HEK293 (cell line): Measurements from ENCODE around the gene VANGL2.

Experiments used
- CTCF ChIA-PET: fragments of 350-600 bp; formaldehyde crosslinking; extraction: SDS; loops from one replicate; lab custom pipeline; 2021; ENCODE audit warnings: antibody characterized with exemption; lab: Yijun Ruan, JAX
- POLR2A ChIA-PET: fragments of 300-600 bp; formaldehyde crosslinking; extraction: SDS; loops from one replicate; lab custom pipeline; 2020; ENCODE audit warnings: antibody characterized with exemption, inconsistent platforms; lab: Yijun Ruan, JAX
- H3K27ac ChIP-seq: fragments of 200-500 bp; sonication (Bioruptor generic); 2 replicates; pipeline ENCODE4 v1.5.1; 2014; ENCODE audit warnings: low read depth, low read length, control low read depth, inconsistent platforms; ENCODE audit errors: extremely low read depth
- H3K36me3 ChIP-seq, 2 experiments: fragments of 200-500 bp in 1 of 2; sonication (Bioruptor generic) in 1 of 2; 1 replicate in 1 of 2; 2 replicates in 1 of 2; pipeline ENCODE4 v1.5.1; 2014 to 2017; ENCODE audit warnings: inconsistent platforms in 2 of 2, low read length in 2 of 2; ENCODE audit not compliant: control insufficient read depth in 2 of 2, insufficient read depth in 1 of 2
- H3K4me1 ChIP-seq: fragments of 200-500 bp; sonication (Bioruptor generic); 2 replicates; pipeline ENCODE4 v1.5.1; 2014; ENCODE audit warnings: mild to moderate bottlenecking, low read length, inconsistent platforms; ENCODE audit not compliant: control insufficient read depth, insufficient read depth
- H3K4me3 ChIP-seq: 2 replicates; pipeline ENCODE4 v1.5.1; 2011; ENCODE audit warnings: low read depth, mild to moderate bottlenecking, control low read depth, low read length, moderate library complexity
- H3K9me3 ChIP-seq: fragments of 200-500 bp; sonication (Bioruptor generic); 2 replicates; pipeline ENCODE4 v1.5.1; 2014; ENCODE audit warnings: low read depth, low read length, inconsistent platforms; ENCODE audit not compliant: control insufficient read depth, insufficient read depth
- INSM2 ChIP-seq: fragments of 450-650 bp; formaldehyde crosslinking; IDR thresholded peaks from 2 replicates; pipeline ENCODE4 v1.5.1; 2016; ENCODE audit warnings: missing biosample characterization, missing genetic modification characterization
- KLF1 ChIP-seq: fragments of 450-650 bp; formaldehyde crosslinking; IDR thresholded peaks from 2 replicates; pipeline ENCODE4 v1.5.1; 2016; ENCODE audit warnings: missing biosample characterization, missing genetic modification characterization
- PRDM2 ChIP-seq: fragments of 450-650 bp; formaldehyde crosslinking; IDR thresholded peaks from 2 replicates; pipeline ENCODE4 v1.5.1; 2016; ENCODE audit warnings: missing biosample characterization, missing genetic modification characterization, borderline replicate concordance
- ZBTB11 ChIP-seq: fragments of 450-650 bp; formaldehyde crosslinking; conservative IDR thresholded peaks from 2 replicates; pipeline ENCODE4 v1.5.1; 2016; ENCODE audit warnings: low read depth, missing biosample characterization, missing genetic modification characterization
- ZFP69B ChIP-seq: fragments of 450-650 bp; formaldehyde crosslinking; IDR thresholded peaks from 2 replicates; pipeline ENCODE4 v1.5.1; 2016; ENCODE audit warnings: missing biosample characterization, missing genetic modification characterization
- ZNF114 ChIP-seq: fragments of 450-650 bp; formaldehyde crosslinking; IDR thresholded peaks from 2 replicates; pipeline ENCODE4 v1.5.0; 2017; ENCODE audit warnings: missing biosample characterization, missing genetic modification characterization
- ZNF169 ChIP-seq: fragments of 450-650 bp; formaldehyde crosslinking; IDR thresholded peaks from 2 replicates; pipeline ENCODE4 v1.5.1; 2016; ENCODE audit warnings: missing biosample characterization, missing genetic modification characterization
- ZNF302 ChIP-seq: fragments of 450-650 bp; formaldehyde crosslinking; IDR thresholded peaks from 2 replicates; pipeline ENCODE4 v1.5.1; 2016; ENCODE audit warnings: missing biosample characterization, missing genetic modification characterization, low read depth
- ZNF624 ChIP-seq: fragments of 450-650 bp; formaldehyde crosslinking; IDR thresholded peaks from 2 replicates; pipeline ENCODE4 v1.5.1; 2017; ENCODE audit warnings: missing biosample characterization, missing genetic modification characterization
- ZNF639 ChIP-seq: fragments of 450-650 bp; formaldehyde crosslinking; IDR thresholded peaks from 2 replicates; pipeline ENCODE4 v1.5.1; 2016; ENCODE audit warnings: missing biosample characterization, missing genetic modification characterization
- ZNF830 ChIP-seq: fragments of 450-650 bp; IDR thresholded peaks from 2 replicates; pipeline ENCODE4 v1.5.0; 2018; ENCODE audit warnings: missing biosample characterization, missing genetic modification characterization, low read depth, mild to moderate bottlenecking, moderate library complexity
- ZSCAN4 ChIP-seq: fragments of 450-650 bp; formaldehyde crosslinking; IDR thresholded peaks from 2 replicates; pipeline ENCODE4 v1.5.1; 2017; ENCODE audit warnings: missing biosample characterization, missing genetic modification characterization

The VANGL2 gene

GRCh38 chr1:160459687-160460086, 59.3 kb downstream of the VANGL2 start:
- ChIA-PET POLR2A (no interaction called here), CTCF (interaction anchor here (1.2 kb wide), 1 partner anchor 10 kb away, joined by 3 read pairs; no protein-coding TSS in a partner anchor)
- H3K27ac ChIP-seq: no peak overlapping the region
- TF ChIP-seq KLF1 (tag by site-specific recombination): no peak
- no peak for TF ChIP-seq ZFP69B (tag by site-specific recombination)
- TF ChIP-seq ZSCAN4 (tag by site-specific recombination): no peak
- no peak for TF ChIP-seq ZNF302 (tag by site-specific recombination)
- TF ChIP-seq PRDM2 (tag by site-specific recombination): no peak
- TF ChIP-seq ZNF169: no peak
- no peak for TF ChIP-seq ZNF114 (tag by site-specific recombination)
- no peak for TF ChIP-seq INSM2 (tag by site-specific recombination)
- TF ChIP-seq ZNF624 (tag by site-specific recombination): no peak
- TF ChIP-seq ZBTB11 (tag by site-specific recombination): no peak
- TF ChIP-seq ZNF639: no peak
- no peak for TF ChIP-seq ZNF830 (tag by site-specific recombination)
- no peak overlapping the region for H3K4me3 ChIP-seq
- no peaks in the 10 kb centered on the region for H3K9me3 ChIP-seq
- H3K36me3 ChIP-seq: no peaks in the 10 kb centered on the region
- H3K4me1 ChIP-seq: no peaks in the 10 kb centered on the region
